Neural crest cell (in vitro differentiated cells): ENCODE measurements around the gene MYH6. TPM values are rescaled to one million over a fixed set of nuclear protein-coding genes. Genes with fewer than 3 reads are reported as not detected.

Experiments used
- DNase-seq: peaks from one replicate; pipeline ENCODE4 v3.0.0; 2021; ENCODE audit warnings: low read depth, mixed read lengths, low spot score
- H3K27ac Mint-ChIP-seq: one replicate; pipeline ENCODE4 v1.8.0; 2021; ENCODE audit warnings: mild to moderate bottlenecking, mixed read lengths; ENCODE audit not compliant: unreplicated experiment
- H3K27me3 Mint-ChIP-seq: 2 replicates; pipeline ENCODE4 v1.8.0; 2021; ENCODE audit warnings: low read depth, mild to moderate bottlenecking, mixed read lengths
- H3K36me3 Mint-ChIP-seq: 2 replicates; pipeline ENCODE4 v1.8.0; 2021; ENCODE audit warnings: low read depth, mild to moderate bottlenecking, mixed read lengths
- H3K4me1 Mint-ChIP-seq: 2 replicates; pipeline ENCODE4 v1.8.0; 2021; ENCODE audit warnings: mixed read lengths
- H3K4me3 Mint-ChIP-seq: one replicate; pipeline ENCODE4 v1.8.0; 2021; ENCODE audit warnings: mild to moderate bottlenecking, mixed read lengths
- H3K9me3 Mint-ChIP-seq: 2 replicates; pipeline ENCODE4 v1.8.0; 2021; ENCODE audit warnings: mixed read lengths
- CTCF ChIP-seq: fragments of 200-600 bp; sonication (generic); conservative IDR thresholded peaks from 2 replicates; pipeline ENCODE4 v1.5.0; 2021; ENCODE audit warnings: antibody characterized with exemption, mild to moderate bottlenecking
- total RNA-seq: library from RNA; stranded (reverse); gene quantifications from 2 replicates; pipeline ENCODE4 v1.2.1, GENCODE V29; 2021

Gene MYH6
- total RNA-seq, 1 donor from 2014 or later = not detected

GRCh38 chr14:23434488-23435222, 26.6 kb upstream of the MYH6 start:
- Mint-ChIP-seq H3K4me3 (no peak overlapping the region), H3K27me3 (peaks cover 11% of the 10 kb centered on the region), H3K27ac (peak overlapping the region; percentile 24), H3K36me3 (no peaks in the 10 kb centered on the region), H3K4me1 (peaks cover 43% of the 10 kb centered on the region), H3K9me3 (no peaks in the 10 kb centered on the region)
- TF ChIP-seq CTCF = no peak
- no peak for DNase-seq

- no peaks in the 10 kb centered on the region for H3K9me3 Mint-ChIP-seq
- H3K36me3 Mint-ChIP-seq = no peaks in the 10 kb centered on the region
- no peak overlapping the region for H3K27ac Mint-ChIP-seq
- no peak for DNase-seq
- H3K4me3 Mint-ChIP-seq = no peak overlapping the region
- peaks cover 11% of the 10 kb centered on the region for H3K27me3 Mint-ChIP-seq
- peaks cover 37% of the 10 kb centered on the region for H3K4me1 Mint-ChIP-seq
- TF ChIP-seq CTCF = no peak
These were observed 25.4 kb upstream of the MYH6 start for GRCh38 chr14:23433457-23433856.

- H3K4me1 Mint-ChIP-seq = peaks cover 32% of the 10 kb centered on the region
- H3K9me3 Mint-ChIP-seq = no peaks in the 10 kb centered on the region
- H3K36me3 Mint-ChIP-seq = no peaks in the 10 kb centered on the region
- H3K27ac Mint-ChIP-seq = peak overlapping the region; percentile 10
- no peak for TF ChIP-seq CTCF
- H3K27me3 Mint-ChIP-seq = peaks cover 11% of the 10 kb centered on the region
- no peak for DNase-seq
- H3K4me3 Mint-ChIP-seq = no peak overlapping the region
These were observed 24.9 kb upstream of the MYH6 start for GRCh38 chr14:23432946-23433345.

- no peaks in the 10 kb centered on the region for H3K9me3 Mint-ChIP-seq
- no peak for DNase-seq
- peak overlapping the region; percentile 10 for H3K27ac Mint-ChIP-seq
- peaks cover 28% of the 10 kb centered on the region for H3K4me1 Mint-ChIP-seq
- no peak overlapping the region for H3K4me3 Mint-ChIP-seq
- peaks cover 11% of the 10 kb centered on the region for H3K27me3 Mint-ChIP-seq
- TF ChIP-seq CTCF = no peak
- H3K36me3 Mint-ChIP-seq = no peaks in the 10 kb centered on the region
These were observed 24.2 kb upstream of the MYH6 start for GRCh38 chr14:23432102-23432925.

GRCh38 chr14:23431486-23431885, 23.4 kb upstream of the MYH6 start:
- H3K27ac Mint-ChIP-seq = peak overlapping the region; percentile 64
- H3K27me3 Mint-ChIP-seq = peaks cover 11% of the 10 kb centered on the region
- no peaks in the 10 kb centered on the region for H3K36me3 Mint-ChIP-seq
- no peak for TF ChIP-seq CTCF
- H3K4me3 Mint-ChIP-seq = no peak overlapping the region
- peaks cover 22% of the 10 kb centered on the region for H3K4me1 Mint-ChIP-seq
- no peaks in the 10 kb centered on the region for H3K9me3 Mint-ChIP-seq
- no peak for DNase-seq
